GM12878 (cell line): Measurements from ENCODE around the gene CHERP. TPM values are rescaled to one million over a fixed set of nuclear protein-coding genes. Genes with fewer than 3 reads are reported as not detected.

Experiments
- DPF2 ChIP-seq: fragments of 450-650 bp; IDR thresholded peaks from 2 replicates; pipeline ENCODE4 v1.6.1; 2017; ENCODE audit warnings: mild to moderate bottlenecking
- EZH2 ChIP-seq: IDR thresholded peaks from 2 replicates; pipeline ENCODE4 v1.6.1; 2012; ENCODE audit warnings: low read depth, mild to moderate bottlenecking, control low read depth, inconsistent platforms, low read length, borderline replicate concordance; ENCODE audit not compliant: control insufficient read depth
- KLF5 ChIP-seq: fragments of 450-650 bp; IDR thresholded peaks from 2 replicates; pipeline ENCODE4 v1.6.1; 2014; ENCODE audit warnings: mild to moderate bottlenecking; ENCODE audit not compliant: partially characterized antibody
- PRDM15 ChIP-seq: fragments of 450-650 bp; formaldehyde crosslinking; IDR thresholded peaks from 2 replicates; pipeline ENCODE4 v1.4.0; 2020; ENCODE audit warnings: mild to moderate bottlenecking, moderate library complexity
- RAD51 ChIP-seq: fragments of 450-650 bp; IDR thresholded peaks from 2 replicates; pipeline ENCODE4 v1.6.1; 2016; ENCODE audit warnings: moderate library complexity, mild to moderate bottlenecking, inconsistent platforms
- USF1 ChIP-seq: IDR thresholded peaks from 2 replicates; pipeline ENCODE4 v1.6.1; 2011; ENCODE audit warnings: borderline replicate concordance, low read depth, mild to moderate bottlenecking, moderate library complexity, mixed read lengths, low read length; ENCODE audit not compliant: insufficient read depth; ENCODE audit errors: extremely low read length
- ZZZ3 ChIP-seq: IDR thresholded peaks from 2 replicates; pipeline ENCODE4 v1.6.1; 2011; ENCODE audit warnings: low read depth; ENCODE audit not compliant: control insufficient read depth, insufficient read length
- polyA plus RNA-seq, 11 experiments: library from polyadenylated mRNA; depleted of rRNA in 4 of 11; unstranded in 6 of 11; stranded (reverse) in 5 of 11; fragments of >200 nt; fragmentation: Nextera tagmentation in 4 of 11; fragmentation: Illumina TruSeq in 1 of 11; extraction: Ambion mirVana in 4 of 11; extraction: Trizol in 1 of 11; gene quantifications; 1 replicate in 1 of 11; 2 replicates in 10 of 11; pipeline versions ENCODE4 v1.2.1 to v1.2.3, GENCODE V29; 2011 to 2016; ENCODE audit warnings: inconsistent platforms in 2 of 11, missing spikeins in 2 of 11, low read depth in 1 of 11
- total RNA-seq, 4 experiments: library from RNA; depleted of rRNA in 3 of 4; stranded (reverse); fragments of >200 nt in 3 of 4; fragmentation: Illumina TruSeq in 1 of 4; extraction: Trizol in 1 of 4; gene quantifications; 2 replicates each; pipeline versions ENCODE4 v1.2.1 to v1.2.3, GENCODE V29; 2013 to 2021

CHERP gene
- total and polyA plus RNA-seq, 10 of the 15 experiments (the other 5 are each of a cell fraction or from before 2014, with no cell fraction given): 0.66 to 65.3 (median 12.2) TPM

GRCh38 chr19:16586991-16587832 lies 45.0 kb upstream of the CHERP start (continued):
- TF ChIP-seq PRDM15: no peak
- TF ChIP-seq RAD51: peak; percentile 60; the same call in 1 of the 2 replicates
- no peak for TF ChIP-seq USF1
- TF ChIP-seq KLF5: no peak
- TF ChIP-seq EZH2: no peak
- TF ChIP-seq ZZZ3: no peak
- TF ChIP-seq DPF2: peak; percentile 62
